Hepatocyte (in vitro differentiated cells): ENCODE data around the gene DAW1.
A peak's percentile ranks its signal among the peaks of the same experiment; 100 is the strongest.

Experiments used
- EZH2 ChIP-seq: fragments of 200-600 bp; sonication (generic); IDR thresholded peaks from 2 replicates; pipeline ENCODE4 v1.6.1; 2016; ENCODE audit warnings: antibody characterized with exemption, mild to moderate bottlenecking, borderline replicate concordance
- EZH2phosphoT487 ChIP-seq: fragments of 200-600 bp; sonication (generic); IDR thresholded peaks from one replicate; pipeline ENCODE4 v1.6.1; 2018; ENCODE audit warnings: antibody characterized with exemption, mild to moderate bottlenecking, low read depth, moderate library complexity; ENCODE audit not compliant: unreplicated experiment, severe bottlenecking
- TF ChIP-seq, protein P1 (sequence below): fragments of 200-600 bp; sonication (generic); IDR thresholded peaks from 2 replicates; pipeline ENCODE4 v1.5.1; 2016; ENCODE audit warnings: antibody characterized with exemption, mild to moderate bottlenecking; ENCODE audit not compliant: poor library complexity

DNA sequence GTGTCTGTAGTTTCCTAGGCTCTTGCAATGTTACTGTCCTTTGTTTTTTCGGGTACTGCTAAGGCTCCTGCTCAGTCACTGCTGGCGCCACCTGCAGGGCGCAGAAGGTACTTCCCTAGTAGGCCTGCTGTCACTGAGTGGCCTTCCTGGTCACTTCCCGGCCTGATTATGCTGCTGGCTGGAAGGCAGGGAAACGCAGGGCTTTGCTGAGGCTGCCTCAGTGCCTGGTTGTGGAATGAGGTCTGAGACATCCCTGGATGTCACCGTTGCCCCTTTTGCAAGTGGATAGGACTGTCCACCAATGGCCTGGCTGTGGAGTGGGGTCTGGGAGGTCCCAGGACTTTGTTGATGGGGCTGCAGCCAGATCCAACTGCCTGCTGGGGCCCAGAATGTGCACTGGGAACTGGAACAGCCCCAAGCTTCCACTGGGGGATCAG lies 13.1 kb downstream of the DAW1 start:
- TF ChIP-seq EZH2phosphoT487 (no peak), EZH2 (no peak)
- TF ChIP-seq, protein P1, sequence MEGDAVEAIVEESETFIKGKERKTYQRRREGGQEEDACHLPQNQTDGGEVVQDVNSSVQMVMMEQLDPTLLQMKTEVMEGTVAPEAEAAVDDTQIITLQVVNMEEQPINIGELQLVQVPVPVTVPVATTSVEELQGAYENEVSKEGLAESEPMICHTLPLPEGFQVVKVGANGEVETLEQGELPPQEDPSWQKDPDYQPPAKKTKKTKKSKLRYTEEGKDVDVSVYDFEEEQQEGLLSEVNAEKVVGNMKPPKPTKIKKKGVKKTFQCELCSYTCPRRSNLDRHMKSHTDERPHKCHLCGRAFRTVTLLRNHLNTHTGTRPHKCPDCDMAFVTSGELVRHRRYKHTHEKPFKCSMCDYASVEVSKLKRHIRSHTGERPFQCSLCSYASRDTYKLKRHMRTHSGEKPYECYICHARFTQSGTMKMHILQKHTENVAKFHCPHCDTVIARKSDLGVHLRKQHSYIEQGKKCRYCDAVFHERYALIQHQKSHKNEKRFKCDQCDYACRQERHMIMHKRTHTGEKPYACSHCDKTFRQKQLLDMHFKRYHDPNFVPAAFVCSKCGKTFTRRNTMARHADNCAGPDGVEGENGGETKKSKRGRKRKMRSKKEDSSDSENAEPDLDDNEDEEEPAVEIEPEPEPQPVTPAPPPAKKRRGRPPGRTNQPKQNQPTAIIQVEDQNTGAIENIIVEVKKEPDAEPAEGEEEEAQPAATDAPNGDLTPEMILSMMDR, result peak; percentile 66
